ENCODE measurements around the gene GPR183.

Gene GPR183

GRCh38 chr13:99311748-99312492, 4.7 kb upstream of the GPR183 start:
- DNase-seq (ENCODE audit: low read depth) = no peak

- DNase-seq (ENCODE audit: low read depth) = no peak
Measured at GRCh38 chr13:99311137-99311536, 3.9 kb upstream of the GPR183 start.

- no peak for DNase-seq (ENCODE audit: low read depth)
Measured at GRCh38 chr13:99310382-99311031, 3.3 kb upstream of the GPR183 start.

GRCh38 chr13:99308471-99309087, 1.4 kb upstream of the GPR183 start:
- no peak for DNase-seq (ENCODE audit: low read depth)

GRCh38 chr13:99307648-99308339, 595 bp upstream of the GPR183 start:
- DNase-seq (ENCODE audit: low read depth) = no peak

- no peak for DNase-seq (ENCODE audit: low read depth)
Measured at GRCh38 chr13:99305566-99305965, 1.6 kb downstream of the GPR183 start.

- DNase-seq (ENCODE audit: low read depth) = no peak
Measured at GRCh38 chr13:99305158-99305557, 2.0 kb downstream of the GPR183 start.

- DNase-seq (ENCODE audit: low read depth) = no peak
Measured at GRCh38 chr13:99304541-99304940, 2.7 kb downstream of the GPR183 start.

GRCh38 chr13:99303863-99304521, 3.2 kb downstream of the GPR183 start:
- DNase-seq (ENCODE audit: low read depth) = no peak

GRCh38 chr13:99302637-99303505, 4.3 kb downstream of the GPR183 start:
- no peak for DNase-seq (ENCODE audit: low read depth)

- DNase-seq (ENCODE audit: low read depth) = no peak
Measured at GRCh38 chr13:99301913-99302636, 5.1 kb downstream of the GPR183 start.

GRCh38 chr13:99301056-99301838, 6.0 kb downstream of the GPR183 start:
- DNase-seq (ENCODE audit: low read depth) = no peak

GRCh38 chr13:99299920-99300341, 7.3 kb downstream of the GPR183 start:
- DNase-seq (ENCODE audit: low read depth) = no peak

GRCh38 chr13:99299256-99299919, 7.8 kb downstream of the GPR183 start:
- DNase-seq (ENCODE audit: low read depth) = no peak

- DNase-seq (ENCODE audit: low read depth) = no peak
Measured at GRCh38 chr13:99298056-99298455, 9.1 kb downstream of the GPR183 start.

GRCh38 chr13:99297331-99297730, 9.9 kb downstream of the GPR183 start:
- DNase-seq (ENCODE audit: low read depth) = no peak

GRCh38 chr13:99296398-99296797, 10.8 kb downstream of the GPR183 start:
- no peak for DNase-seq (ENCODE audit: low read depth)

- DNase-seq (ENCODE audit: low read depth) = no peak
Measured at GRCh38 chr13:99295488-99296252, 11.5 kb downstream of the GPR183 start.
